BE2C (cell line): ENCODE data around the gene RFNG.

Experiments used
- DNase-seq: peaks from one replicate; pipeline ENCODE4 v3.0.0-alpha.2; 2020
- H3K27me3 ChIP-seq: fragments of 250-450 bp; sonication (Bioruptor Pico); 2 replicates; pipeline ENCODE4 v1.5.1; 2020; ENCODE audit warnings: mild to moderate bottlenecking
- H3K36me3 ChIP-seq: fragments of 250-450 bp; sonication (Bioruptor Pico); 2 replicates; pipeline ENCODE4 v1.5.1; 2020; ENCODE audit warnings: mild to moderate bottlenecking
- H3K4me1 ChIP-seq: fragments of 250-450 bp; sonication (Bioruptor Pico); 2 replicates; pipeline ENCODE4 v1.5.1; 2020
- H3K4me3 ChIP-seq: 2 replicates; pipeline ENCODE4 v1.5.1; 2011; ENCODE audit warnings: low read depth, low read length
- H3K9me3 ChIP-seq: fragments of 250-450 bp; sonication (Bioruptor Pico); 2 replicates; pipeline ENCODE4 v1.5.1; 2020
- TF ChIP-seq, protein P1 (sequence below): IDR thresholded peaks from 2 replicates; pipeline ENCODE4 v1.5.1; 2012; ENCODE audit warnings: mild to moderate bottlenecking, low read depth, low read length

Gene RFNG

DNA sequence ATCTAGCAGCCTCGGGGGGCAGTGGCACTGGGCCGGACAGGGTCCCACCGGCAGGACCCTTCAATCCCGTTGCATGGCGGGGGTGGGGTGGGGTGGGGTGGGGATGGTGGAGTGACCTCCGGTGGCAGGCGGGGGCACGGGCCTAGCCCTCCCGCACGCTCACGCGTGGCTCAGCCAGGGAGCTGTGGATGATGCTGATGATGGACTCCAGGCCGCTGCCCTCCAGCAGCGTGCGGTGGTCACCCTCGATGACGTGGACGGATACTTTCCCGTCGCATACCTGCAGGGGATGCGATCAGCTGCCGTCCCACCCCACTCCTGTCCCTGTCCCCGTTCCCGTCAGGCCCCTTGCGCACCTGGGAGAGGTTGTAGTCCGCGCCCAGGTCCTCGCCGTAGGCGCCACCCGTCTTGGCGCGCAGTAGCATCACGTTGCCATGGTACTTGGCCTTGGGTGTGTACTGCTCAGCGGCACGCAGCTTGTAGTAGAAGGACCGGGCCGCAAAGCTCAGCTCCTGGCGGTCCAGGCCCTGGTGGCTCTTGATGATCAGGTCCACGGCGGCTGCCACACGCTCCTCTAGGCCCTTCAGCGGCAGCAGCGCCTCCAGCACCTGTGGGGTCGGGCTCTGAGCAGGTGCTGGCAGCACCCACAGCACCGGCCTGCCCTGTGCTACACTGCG, 27.5 kb upstream of the RFNG start:
- Histone ChIP-seq H3K27me3 (no peaks in the 10 kb centered on the region), H3K4me3 (no peak overlapping the region), H3K36me3 (peaks cover 58% of the 10 kb centered on the region), H3K9me3 (no peaks in the 10 kb centered on the region), H3K4me1 (no peaks in the 10 kb centered on the region)
- DNase-seq, result no peak
- TF ChIP-seq, protein P1, sequence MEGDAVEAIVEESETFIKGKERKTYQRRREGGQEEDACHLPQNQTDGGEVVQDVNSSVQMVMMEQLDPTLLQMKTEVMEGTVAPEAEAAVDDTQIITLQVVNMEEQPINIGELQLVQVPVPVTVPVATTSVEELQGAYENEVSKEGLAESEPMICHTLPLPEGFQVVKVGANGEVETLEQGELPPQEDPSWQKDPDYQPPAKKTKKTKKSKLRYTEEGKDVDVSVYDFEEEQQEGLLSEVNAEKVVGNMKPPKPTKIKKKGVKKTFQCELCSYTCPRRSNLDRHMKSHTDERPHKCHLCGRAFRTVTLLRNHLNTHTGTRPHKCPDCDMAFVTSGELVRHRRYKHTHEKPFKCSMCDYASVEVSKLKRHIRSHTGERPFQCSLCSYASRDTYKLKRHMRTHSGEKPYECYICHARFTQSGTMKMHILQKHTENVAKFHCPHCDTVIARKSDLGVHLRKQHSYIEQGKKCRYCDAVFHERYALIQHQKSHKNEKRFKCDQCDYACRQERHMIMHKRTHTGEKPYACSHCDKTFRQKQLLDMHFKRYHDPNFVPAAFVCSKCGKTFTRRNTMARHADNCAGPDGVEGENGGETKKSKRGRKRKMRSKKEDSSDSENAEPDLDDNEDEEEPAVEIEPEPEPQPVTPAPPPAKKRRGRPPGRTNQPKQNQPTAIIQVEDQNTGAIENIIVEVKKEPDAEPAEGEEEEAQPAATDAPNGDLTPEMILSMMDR, result no peak

DNA sequence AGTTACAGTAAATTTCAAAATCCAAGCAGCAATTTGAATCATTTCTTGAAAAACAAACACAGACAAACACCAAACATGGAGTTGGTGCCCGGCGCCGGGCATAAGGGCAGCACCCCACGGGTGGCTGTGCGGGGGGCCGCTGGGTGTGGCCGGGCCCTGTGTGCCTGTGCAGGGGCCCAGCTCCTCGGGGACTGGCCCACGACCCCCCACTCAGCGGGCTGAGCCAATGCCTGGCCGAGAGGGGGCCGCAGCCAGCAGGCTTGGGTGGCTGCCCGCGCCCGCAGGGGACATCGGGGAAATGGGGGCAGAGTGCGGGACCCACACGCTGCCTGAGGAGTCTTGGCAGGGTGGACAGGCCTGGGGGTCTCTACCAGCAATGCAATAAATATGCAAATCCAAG, 26.8 kb upstream of the RFNG start:
- TF ChIP-seq, protein P1, result no peak
- no peaks in the 10 kb centered on the region for H3K4me1 ChIP-seq
- H3K4me3 ChIP-seq, result no peak overlapping the region
- peaks cover 51% of the 10 kb centered on the region for H3K36me3 ChIP-seq
- no peaks in the 10 kb centered on the region for H3K27me3 ChIP-seq
- H3K9me3 ChIP-seq, result no peaks in the 10 kb centered on the region
- DNase-seq, result no peak

DNA sequence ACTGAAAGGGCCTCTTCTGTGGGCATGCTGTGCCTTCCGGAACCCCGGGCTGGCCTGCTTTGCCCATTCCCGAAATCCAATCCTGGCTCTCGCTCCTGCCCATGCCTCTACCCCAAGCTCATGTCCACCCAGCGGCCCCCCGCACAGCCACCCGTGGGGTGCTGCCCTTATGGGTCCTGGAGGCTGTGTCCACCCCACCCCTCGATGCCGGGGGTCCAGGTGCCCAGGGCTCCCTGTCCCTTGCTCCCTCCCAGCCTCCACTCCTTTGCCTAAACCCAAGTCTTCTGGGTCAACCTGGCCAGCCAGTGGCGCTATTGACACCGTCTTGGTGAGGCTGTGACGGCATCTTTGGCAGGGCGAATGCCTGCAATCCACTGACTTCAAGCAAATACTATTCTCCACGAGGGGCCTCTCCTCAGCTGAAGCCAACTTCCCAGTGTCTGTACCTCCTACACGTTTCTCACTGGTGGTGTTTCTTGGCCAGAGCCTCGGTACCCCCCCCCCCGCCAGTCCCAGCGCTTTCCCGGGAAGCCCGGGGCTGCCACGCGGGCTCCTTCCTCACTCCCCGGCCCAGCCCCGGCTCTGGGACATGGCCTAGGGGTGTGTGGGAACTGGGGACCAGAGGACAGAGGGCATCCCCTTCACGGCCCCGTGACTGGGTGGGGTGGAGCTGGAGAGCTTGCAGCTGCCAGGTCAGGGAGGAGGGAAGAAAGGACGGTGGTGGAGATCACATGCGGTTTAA, 26.2 kb upstream of the RFNG start:
- no peaks in the 10 kb centered on the region for H3K9me3 ChIP-seq
- H3K36me3 ChIP-seq, result peaks cover 45% of the 10 kb centered on the region
- no peak overlapping the region for H3K4me3 ChIP-seq
- TF ChIP-seq, protein P1, result no peak
- no peak for DNase-seq
- H3K4me1 ChIP-seq, result no peaks in the 10 kb centered on the region
- H3K27me3 ChIP-seq, result no peaks in the 10 kb centered on the region

DNA sequence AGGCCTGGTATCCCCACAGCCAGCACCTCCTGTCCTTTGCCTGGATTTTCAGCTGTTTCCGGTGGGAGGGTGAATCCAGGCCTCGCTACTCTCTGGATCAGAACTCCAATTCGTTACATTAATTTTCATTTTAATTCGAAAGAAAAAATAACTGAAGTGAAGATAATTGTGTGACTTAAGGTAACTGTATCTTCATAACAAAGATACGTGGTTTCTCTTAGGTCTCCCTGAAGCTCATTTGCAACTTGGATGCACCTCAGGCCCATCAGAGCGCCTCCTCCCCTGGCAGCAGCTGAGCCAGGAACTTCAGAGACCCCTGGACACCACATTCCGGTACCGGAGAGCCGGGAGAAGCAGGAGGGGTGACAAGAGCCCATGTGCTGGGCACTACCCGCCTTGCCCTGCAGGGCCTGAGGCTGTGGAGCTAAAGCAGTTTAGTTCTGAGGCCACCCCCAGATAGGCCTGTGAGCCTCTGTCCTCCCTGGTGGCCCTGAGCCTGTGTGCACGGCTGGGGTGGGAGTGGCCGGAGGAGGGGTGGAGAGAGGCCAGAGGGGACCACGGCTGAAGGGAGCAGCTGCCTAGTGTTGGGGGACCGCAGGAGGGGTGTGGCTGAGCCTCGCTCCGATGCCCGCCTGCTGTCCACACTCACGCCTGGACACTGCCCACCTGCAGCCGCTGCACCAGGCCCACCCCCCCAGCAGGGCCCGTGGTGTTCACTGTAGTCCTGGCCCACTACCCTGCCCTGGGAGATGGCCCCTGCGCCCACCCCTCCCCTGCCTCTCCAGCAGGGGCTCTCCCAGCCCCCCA, 25.4 kb upstream of the RFNG start:
- Histone ChIP-seq H3K36me3 (peaks cover 37% of the 10 kb centered on the region), H3K4me3 (no peak overlapping the region), H3K27me3 (no peaks in the 10 kb centered on the region), H3K9me3 (no peaks in the 10 kb centered on the region), H3K4me1 (no peaks in the 10 kb centered on the region)
- DNase-seq, result no peak
- TF ChIP-seq, protein P1, result no peak

DNA sequence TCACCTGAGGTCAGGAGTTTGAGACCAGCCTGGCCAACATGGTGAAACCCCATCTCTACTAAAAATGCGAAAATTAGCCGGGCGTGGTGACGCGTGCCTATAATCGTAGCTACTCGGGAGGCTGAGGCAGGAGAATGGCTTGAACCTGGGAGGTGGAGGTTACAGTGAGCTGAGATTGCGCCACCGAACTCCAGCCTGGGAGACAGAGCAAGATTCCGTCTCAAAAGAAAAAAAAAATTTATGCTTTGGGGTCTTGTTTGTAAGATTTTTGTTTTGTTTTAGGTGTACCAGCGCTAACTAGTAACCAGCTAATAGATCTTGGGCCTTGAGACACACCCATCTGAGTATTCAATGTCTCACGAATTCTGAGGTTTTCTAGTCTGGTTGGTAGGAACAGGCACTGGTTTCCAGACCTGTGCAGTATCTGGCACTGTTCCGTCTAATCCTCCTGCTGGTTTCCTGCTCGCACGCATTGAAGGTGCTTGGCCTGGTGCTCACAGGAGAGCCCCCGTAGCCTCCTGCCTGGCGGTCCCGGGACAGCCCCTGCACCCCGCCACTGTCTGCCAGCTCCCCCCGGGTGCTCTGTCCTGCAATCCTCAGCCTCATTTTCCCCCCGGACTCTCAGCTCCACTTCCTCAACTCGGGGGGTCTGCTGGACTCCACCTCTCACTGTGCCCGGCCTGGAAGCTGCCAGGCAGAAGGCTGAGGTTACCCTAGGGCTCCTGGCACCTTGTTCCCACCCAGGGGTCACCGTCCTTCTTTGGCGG, 24.6 kb upstream of the RFNG start:
- no peak for DNase-seq
- H3K9me3 ChIP-seq, result no peaks in the 10 kb centered on the region
- TF ChIP-seq, protein P1, result no peak
- no peak overlapping the region for H3K4me3 ChIP-seq
- H3K27me3 ChIP-seq, result no peaks in the 10 kb centered on the region
- H3K36me3 ChIP-seq, result peaks cover 32% of the 10 kb centered on the region
- no peaks in the 10 kb centered on the region for H3K4me1 ChIP-seq
